GM19351 (cell line): ENCODE data around the gene TOPAZ1.
"Not testable (repeated sequence)": the region's sequence is repeated elsewhere in the genome, so short reads cannot be mapped to it uniquely, and the experiment has no call there.

Source experiments
- ATAC-seq: cut with Tn5 transposase; IDR thresholded peaks from one replicate; pipeline ENCODE4 v1.9.1; 2021; ENCODE audit warnings: mild to moderate bottlenecking, moderate library complexity; ENCODE audit not compliant: unreplicated experiment

The TOPAZ1 gene

DNA sequence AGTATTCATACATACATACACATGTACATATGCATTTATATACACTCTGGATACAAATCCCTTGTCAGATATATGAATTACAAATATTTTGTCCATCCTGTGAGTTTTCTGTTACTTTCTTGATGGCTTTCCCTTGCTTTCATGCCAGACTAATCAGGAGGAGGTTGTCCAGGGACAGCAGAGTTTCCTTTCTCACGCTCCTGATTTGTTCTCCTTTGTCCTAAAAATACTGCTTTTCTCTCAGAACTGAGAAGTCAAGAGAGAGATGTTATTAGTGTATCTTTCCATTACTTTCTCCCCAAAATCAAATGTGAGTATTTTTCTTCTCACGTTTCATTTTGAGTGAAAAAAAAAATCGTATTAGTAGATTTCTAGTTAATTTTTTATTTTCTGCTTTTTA is 84.8 kb downstream of the TOPAZ1 start:
- no peak for ATAC-seq

DNA sequence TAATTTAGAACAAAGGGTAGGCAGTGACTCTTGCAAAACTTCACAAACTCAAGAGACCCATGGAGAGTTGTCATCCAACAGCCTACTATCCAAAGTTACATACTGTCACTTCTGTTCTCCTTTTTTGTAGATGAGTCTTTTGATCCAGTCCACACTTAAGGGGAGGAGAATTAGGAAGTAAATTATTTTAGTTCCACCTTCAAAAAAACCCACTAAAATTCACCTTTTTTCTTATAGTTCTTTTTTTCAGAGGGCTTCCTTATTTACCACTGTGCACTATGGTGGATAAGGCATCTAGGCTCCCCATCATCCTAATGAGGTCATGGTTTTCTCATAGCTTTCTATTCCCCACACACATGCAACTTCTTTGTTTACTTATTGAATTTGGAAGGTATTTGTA is 88.3 kb downstream of the TOPAZ1 start:
- ATAC-seq: no peak

- no peak for ATAC-seq
Observed at GRCh38 chr3:44330444-44330843, 88.8 kb downstream of the TOPAZ1 start.

GRCh38 chr3:44334326-44334725 is 92.6 kb downstream of the TOPAZ1 start:
- ATAC-seq: no peak

GRCh38 chr3:44337248-44337785 is 95.6 kb downstream of the TOPAZ1 start:
- no peak for ATAC-seq

DNA sequence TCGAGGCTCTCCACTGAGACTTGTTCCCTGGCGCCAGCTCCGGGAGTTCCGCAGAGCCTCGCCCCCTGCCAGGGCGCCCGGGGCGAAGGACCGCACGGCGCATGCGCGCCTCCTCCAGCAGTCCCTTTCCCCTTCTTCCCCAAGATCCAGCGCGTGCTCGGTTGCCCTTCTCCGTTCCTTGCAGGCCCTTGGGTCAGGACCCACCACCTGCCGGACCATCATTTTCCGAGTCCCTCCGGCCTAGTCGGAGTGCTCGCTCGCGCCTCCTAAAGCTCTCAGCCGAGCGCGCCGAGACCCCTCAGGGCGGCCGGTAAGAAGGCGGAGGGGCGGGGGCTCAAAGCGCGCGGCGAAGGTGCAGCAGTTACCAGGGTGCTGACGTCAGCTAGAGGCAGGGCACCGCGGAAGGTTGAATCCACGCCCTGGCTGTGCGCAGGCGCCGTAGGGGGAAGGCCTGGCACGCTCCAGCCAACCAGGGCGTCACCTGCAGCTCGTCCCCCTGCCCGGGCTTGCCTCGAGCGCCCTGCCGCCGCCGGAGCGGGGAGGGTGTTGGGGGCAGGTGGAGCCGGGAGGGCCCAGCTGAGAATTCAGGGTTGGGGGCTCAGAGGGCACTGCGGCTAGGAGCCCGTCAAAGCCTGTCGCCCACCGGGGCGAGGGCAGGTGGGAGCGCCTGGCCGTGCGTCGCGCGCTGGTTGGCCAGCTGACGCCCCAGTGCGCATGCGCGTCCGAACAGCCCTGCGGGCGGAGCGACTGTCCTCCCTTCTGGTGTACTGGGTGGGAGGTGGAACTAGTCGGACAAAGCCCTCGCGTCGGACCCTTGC is 96.5 kb downstream of the TOPAZ1 start, which contains the start of gene TCAIM:
Gene TCAIM (plus strand): TSS at position 757 of the 818 bp plus-strand sequence. CDS start 16,017 bp downstream, outside the sequence.
- peak; percentile 90 for ATAC-seq

DNA sequence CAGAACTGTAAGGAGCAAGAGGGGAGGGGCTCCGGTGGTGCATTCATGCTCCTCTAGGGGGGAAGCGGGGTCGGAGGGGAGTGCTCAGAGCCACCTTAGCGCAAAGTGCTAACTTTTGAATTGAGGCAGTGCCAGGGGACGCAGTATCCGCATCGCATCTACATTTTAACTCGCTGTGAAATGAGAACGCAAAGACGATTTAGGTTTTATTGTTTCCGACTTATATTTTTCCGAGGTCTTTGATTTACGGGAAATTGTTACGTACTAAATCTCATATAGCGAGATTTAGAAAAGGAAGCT is 97.1 kb downstream of the TOPAZ1 start:
- no peak for ATAC-seq

- ATAC-seq: no peak
Observed at GRCh38 chr3:44339181-44340057, 97.7 kb downstream of the TOPAZ1 start.

DNA sequence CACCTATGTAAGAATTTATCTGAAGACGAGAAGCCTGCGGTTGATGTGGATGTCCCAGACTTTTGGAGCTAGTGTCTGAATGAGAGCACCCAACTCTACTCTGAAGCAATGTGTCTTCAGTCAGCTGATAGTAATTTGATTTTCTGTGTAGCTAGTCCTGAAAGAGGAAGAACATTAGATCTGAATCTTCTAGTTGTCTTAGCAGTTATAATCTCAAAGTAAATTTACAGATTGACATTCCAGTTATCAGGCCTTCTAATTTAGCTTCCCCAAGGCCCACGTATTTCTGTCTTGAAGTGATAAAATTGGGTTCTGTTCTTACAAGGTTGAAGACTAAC is 98.3 kb downstream of the TOPAZ1 start:
- ATAC-seq: no peak

- ATAC-seq: no peak
Observed at GRCh38 chr3:44342176-44342790, 100.6 kb downstream of the TOPAZ1 start.

DNA sequence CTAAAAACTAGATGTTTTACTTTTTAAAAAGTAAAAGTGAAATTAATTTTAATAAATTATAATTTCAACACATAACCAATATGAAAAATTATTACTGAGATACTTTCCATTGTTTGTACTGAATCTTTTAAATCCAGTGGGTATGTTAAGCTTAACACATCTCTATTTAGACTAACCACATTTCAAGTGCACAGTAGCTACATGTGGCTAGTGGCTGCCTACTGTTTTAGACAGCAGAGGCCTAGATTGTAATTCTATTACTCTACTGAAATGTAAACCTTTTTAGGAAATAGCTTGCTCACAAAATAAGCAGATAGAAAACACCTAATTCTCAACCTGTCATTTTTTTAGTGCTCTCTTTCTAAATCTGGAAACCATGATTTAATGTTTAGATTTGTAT is 101.7 kb downstream of the TOPAZ1 start:
- no peak for ATAC-seq

- not testable (repeated sequence) for ATAC-seq
Observed at GRCh38 chr3:44346590-44346989, 104.9 kb downstream of the TOPAZ1 start.

DNA sequence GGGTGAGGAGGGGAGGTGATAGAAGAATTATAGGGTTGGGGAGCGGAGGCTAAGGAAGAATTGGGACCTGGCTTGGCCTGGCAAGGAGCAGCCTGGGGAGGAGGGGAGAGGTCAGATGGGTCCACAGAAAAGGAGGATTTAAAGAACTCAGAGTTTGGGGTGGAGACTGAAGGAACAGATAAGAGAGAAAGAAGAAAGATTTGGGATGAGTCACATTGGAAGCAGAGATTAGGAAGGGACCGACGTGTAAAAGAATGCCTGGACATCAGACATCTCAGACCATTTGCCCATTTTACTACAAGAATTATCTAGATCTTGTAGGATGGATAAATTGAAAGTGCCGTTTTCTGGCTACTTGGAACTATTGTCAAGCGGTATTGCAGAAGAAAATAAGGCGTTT is 107.3 kb downstream of the TOPAZ1 start:
- no peak for ATAC-seq

GRCh38 chr3:44353355-44353924 is 111.8 kb downstream of the TOPAZ1 start:
- ATAC-seq: no peak

DNA sequence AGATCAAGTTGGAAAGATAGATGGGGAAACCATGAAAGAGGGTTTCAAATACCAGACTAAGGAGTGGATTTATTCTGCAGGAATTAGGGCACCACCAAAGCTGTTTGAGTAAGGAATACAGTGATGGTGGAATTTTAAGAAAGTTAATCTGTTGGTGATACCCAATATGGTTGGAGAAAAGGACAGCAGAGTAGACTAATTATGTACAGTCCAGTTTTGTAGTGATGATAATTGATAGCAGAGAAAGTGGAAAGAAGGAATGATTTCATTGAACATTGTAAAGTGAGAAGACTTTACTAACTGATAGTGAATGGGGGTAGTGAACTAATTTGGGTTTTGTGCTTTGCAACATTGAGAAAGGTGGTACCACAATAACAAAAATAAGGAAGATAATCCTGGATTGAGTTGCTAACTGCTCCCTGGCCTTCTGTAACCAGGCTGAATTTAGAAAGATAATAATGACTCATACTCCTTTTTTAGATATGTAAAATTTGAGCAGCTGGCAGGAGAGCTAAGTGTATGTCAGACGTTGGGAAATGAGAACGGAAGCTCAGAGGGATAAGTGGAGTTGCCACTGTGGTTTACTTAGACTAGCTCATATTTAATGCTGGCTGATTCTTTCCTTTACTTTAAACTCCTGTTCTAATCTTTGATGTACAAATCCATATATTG is 113.8 kb downstream of the TOPAZ1 start:
- ATAC-seq: no peak

DNA sequence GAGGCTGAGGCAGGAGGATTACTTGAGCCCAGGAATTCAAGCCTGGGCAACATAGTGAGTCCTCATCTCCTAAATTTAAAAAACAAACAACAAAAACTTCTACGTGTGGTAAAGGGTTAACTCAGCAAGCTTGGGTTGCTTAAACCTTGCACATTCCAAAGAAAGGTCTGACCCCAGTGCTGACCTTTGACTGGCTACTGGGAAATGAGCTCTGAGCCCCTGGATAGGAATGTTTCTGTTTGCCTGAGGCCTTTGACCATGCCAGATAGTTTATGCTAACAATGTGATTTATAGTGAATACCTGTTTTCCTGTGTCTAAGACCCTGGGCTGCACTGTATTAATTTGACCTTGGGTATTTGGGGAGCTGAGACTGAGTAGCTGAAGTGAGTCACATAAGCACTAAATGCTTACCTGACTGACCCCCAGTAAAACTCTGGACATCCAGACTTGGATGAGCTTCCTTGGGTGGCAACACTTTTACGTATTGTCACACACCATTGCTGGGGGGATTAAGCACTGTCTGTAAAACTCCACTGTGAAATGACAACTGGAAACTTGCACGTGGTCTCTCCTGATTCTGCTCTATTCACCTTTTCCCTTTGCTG is 117.6 kb downstream of the TOPAZ1 start:
- ATAC-seq: no peak

GRCh38 chr3:44363591-44363990 is 121.9 kb downstream of the TOPAZ1 start:
- ATAC-seq: no peak

GRCh38 chr3:44365952-44366351 is 124.3 kb downstream of the TOPAZ1 start:
- no peak for ATAC-seq

- ATAC-seq: no peak
Observed at GRCh38 chr3:44375450-44375849, 133.8 kb downstream of the TOPAZ1 start.
